Gastrocnemius medialis (tissue), 4 donors: ENCODE measurements around the gene RETN.

Source experiments
- POLR2A ChIP-seq, 2 donors: fragments of 450-650 bp; IDR thresholded peaks; one replicate each; pipeline ENCODE4 v1.6.1; 2017; ENCODE audit warnings: antibody characterized with exemption in 2 of 2, mild to moderate bottlenecking in 2 of 2, moderate library complexity in 2 of 2
- TF ChIP-seq, protein P1 (sequence below), 5 experiments: fragments of 450-650 bp in 3 of 5; fragments of 200-600 bp in 2 of 5; sonication (generic) in 2 of 5; IDR thresholded peaks in 4 of 5; conservative IDR thresholded peaks in 1 of 5; 1 replicate in 4 of 5; 2 replicates in 1 of 5; pipeline ENCODE4 v1.5.1; 2016 to 2019; ENCODE audit warnings: antibody characterized with exemption in 5 of 5, mild to moderate bottlenecking in 3 of 5, moderate library complexity in 3 of 5

DNA sequence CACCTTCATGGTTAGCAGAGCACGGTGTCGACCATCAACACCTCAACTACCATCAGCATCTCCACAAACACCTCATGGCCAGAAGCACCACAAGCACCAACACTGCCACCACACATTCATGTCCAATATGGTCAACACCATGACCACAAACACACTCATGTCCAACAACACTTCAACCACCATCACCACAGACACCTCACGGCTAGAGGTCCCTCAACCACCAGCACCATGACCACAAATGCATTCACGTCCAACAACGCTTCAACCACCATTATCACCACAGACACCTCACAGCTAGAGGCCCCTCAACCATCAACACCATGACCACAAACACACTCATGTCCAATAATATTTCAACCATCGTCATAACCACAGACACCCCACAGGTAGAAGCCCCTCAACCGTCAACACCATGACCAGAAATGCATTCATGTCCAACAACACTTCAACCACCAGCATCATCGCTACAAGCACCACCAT lies 22.0 kb downstream of the RETN start:
- TF ChIP-seq, protein P1, sequence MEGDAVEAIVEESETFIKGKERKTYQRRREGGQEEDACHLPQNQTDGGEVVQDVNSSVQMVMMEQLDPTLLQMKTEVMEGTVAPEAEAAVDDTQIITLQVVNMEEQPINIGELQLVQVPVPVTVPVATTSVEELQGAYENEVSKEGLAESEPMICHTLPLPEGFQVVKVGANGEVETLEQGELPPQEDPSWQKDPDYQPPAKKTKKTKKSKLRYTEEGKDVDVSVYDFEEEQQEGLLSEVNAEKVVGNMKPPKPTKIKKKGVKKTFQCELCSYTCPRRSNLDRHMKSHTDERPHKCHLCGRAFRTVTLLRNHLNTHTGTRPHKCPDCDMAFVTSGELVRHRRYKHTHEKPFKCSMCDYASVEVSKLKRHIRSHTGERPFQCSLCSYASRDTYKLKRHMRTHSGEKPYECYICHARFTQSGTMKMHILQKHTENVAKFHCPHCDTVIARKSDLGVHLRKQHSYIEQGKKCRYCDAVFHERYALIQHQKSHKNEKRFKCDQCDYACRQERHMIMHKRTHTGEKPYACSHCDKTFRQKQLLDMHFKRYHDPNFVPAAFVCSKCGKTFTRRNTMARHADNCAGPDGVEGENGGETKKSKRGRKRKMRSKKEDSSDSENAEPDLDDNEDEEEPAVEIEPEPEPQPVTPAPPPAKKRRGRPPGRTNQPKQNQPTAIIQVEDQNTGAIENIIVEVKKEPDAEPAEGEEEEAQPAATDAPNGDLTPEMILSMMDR (IDR thresholded peaks at IDR 0.05 in 4 of 5, conservative IDR thresholded peaks at IDR 0.05 in 1 of 5), result no peak
- no peak for TF ChIP-seq POLR2A (IDR thresholded peaks at IDR 0.05)
